ENCODE results near the gene PRCC.
A peak's percentile ranks its signal among the peaks of the same experiment; 100 is the strongest.
"Not testable (repeated sequence)": the region's sequence is repeated elsewhere in the genome, so short reads cannot be mapped to it uniquely, and the experiment has no call there.

Gene PRCC

DNA sequence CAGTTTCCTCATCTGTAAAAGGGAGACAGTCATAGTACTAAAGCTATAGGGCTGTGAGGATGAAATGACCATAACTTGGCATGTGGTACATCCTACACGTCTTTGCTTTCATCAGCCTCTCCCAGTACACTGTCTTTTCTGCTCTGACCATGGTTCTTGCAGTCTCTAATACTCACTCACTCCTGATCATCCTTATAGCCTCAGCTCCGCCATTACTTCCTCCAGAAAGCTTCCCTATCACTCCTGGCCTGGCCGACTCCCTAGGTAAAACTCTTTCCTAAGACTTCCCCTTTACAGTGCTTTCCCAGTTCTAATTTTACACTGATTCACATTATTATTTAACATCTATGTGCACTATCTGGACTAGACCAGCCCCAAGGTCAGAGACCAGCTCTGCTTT is 21.5 kb upstream of the PRCC start:
- DNase-seq, result no peak

DNA sequence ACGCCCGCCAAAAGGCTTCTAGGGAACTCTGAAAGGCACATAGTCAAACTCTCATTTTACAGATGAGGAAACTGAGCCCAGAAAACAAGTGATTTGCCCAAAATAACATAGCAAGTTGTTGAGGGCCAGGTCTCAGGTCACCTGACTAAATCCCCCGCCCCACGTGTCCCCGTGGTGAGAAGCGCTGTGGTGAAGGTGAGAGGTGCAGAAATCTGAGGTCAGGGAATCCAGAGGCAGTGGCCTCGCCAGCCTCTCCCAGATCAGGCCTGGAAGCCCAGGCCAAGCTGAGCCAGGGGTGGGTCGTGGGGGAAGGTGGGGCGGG is 21.0 kb upstream of the PRCC start:
- no peak for DNase-seq

DNA sequence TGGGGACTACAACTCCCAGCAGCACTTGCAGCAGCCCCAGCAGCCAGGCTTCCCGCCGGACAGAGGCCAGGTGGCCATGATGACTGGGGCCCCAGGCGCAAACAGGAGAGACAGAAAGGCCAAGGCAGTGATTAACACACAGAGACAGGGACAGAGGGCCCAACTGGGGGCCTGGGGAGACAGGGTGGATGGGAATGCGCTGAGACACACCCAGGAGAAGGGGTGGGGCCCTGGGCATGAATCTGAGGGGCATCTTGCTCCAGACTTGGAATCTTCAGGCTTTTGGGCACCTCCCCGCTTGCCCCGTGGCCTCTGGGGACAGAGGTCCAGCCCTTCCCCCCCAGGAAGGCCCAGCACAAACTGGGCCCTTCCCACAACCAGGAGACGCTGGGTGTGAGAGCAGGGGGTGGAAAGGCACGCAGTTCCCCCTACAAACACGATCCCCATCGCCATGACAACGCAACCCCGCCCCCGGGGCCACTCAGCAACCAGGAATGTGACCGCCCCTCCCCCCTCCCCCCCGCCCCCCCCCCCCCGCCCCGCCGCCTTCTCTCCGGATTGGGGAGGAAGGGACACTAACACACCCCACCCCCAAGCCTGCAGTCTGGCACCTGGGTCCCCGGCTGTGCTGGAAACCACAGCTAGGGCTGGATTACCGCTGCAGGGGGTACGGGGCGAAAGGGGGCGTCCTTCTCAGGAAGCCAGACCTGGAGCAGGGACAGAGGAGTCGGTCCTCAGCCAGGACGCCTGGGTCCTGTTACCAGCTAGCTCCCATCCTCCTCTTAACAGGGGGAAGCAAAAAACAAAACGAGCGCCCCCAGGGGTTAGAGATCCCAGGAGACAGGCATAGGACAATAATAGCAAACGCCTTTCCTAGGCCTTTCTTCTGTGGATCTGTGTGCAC is 20.4 kb upstream of the PRCC start:
- DNase-seq, result peak; percentile 95

DNA sequence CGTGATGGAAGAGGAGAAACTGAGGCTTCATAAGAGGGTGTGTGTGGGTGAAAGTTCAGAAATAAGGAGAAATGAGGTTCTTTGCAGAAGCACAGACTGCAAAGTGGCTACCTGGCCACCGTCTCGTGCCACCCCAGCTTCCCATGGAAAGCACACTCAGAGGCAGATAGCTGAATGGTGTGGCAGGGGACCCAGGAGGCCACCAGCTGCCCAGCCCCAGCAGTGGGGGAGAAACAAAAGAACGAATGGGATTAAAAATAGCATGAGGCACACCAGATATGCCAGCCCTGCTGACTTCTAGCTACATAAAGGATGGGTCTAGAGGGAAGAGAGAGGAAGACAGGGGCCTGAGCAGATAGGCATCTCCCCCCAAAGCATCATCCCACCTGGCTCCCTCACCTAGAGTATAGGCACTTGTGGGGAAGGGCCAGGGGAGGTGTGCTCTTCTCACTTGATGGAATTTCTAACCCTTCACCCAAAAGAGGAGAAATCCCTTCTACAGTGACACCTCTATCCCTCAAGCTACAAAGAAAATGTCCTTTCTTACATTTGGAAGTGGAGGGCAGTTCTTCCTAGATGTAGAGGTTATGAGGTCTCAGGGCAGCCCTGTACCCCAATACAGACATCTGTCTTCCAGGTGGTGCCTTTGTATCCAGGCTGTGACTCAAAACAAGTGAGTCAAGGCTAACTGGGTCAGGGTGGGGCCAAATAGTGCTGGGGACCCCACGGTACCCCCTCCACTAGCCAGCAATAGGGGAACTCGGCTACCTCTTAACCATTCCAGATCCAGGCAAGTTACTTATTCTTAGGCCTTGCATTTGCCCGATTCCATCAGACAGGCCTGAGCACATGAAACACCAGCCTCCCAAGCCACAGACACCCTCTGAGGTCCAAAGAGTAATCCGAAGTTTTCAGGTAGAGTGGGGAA is 19.3 kb upstream of the PRCC start:
- no peak for DNase-seq

DNA sequence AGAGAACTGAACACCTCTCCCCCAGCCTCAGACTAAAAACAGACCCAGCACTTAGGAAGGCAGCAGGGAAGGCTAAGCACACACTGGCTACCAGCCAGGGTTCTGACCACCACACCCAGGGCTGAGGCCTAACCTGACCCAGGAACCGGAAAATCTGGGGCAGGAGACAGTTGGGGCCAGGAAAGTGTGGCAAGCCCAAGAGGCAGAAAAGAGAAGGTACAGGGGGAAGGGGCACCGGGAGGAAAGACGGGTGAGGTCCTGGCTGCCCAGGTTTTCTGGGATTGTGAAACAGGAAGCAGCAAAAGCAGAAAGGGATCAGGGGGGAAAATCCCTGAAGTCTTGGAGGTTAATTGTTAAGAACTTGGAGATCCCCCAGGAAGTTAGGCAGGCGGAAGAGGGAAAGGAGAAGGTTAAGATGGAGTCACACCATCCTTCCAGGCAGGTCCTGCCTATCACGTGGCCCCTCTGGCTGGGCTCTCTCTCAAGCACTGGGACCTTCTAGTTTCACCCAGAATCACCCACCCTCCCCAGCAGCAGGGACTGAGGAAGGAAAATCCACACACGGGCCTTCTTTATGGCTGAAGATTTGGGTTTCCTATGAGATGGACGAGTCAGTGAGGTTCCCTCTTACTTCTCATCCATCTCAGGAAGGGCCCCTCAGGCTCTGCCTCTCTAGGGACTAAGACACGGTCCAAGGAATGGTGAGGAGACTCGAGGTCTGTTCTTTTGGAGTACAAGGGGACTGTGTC is 18.5 kb upstream of the PRCC start:
- peak; percentile 58 for DNase-seq

DNA sequence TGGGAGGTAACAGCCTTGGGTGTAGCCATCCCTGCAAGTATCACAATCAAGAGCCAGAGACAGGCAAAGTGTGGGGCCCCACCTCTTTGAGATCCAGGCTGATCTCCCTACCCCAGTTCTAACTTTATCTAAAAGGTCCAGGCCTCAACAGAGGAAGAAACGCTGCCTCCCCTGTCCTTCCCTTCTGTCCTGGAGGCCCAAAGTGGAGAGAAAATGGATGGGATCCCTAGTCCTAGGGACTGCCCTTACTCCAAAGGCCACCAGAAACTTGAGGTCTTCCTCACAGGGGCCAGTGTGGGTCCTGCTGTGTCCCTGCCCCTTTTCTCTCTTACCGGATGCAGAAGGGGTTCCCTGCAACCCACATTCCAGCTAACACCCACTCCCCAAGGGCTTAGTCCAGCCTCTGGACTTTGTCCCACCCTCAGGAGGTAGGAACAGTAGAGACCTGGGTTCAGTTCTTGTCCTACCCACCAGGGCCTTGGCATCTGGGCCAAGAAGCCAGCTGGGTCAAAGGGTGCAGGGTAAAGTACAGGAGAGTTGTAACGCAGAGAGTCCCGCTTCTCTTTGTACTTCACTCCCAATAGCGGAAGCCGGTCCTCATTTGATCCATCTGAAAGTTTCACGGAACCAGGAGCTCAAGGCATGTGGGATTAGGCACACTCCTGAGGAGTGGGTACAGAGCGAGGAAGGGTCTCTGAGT is 17.8 kb upstream of the PRCC start:
- DNase-seq, result no peak

DNA sequence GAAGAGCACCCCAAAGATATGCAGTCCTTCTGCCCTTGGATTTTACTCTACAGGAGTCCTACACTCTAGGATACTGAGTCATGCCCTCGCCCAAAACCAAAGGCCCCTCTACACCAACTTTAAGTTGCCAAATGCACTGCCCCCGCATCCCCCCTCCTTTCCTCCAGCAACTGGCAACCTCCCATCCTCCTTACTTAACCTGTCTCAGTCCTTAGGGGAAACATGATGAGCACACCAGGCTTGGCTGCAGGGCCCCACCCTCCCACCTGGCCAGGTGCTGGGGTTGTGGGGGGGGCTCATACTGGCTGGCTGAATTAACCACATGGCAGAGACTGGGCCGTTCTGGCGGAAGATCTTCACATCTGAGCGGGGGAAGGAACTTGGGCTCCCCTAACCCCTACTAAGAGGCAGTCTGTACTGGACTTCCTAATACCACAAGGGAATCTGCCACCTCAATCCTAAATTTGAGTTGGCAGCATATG is 17.1 kb upstream of the PRCC start:
- no peak for DNase-seq

DNA sequence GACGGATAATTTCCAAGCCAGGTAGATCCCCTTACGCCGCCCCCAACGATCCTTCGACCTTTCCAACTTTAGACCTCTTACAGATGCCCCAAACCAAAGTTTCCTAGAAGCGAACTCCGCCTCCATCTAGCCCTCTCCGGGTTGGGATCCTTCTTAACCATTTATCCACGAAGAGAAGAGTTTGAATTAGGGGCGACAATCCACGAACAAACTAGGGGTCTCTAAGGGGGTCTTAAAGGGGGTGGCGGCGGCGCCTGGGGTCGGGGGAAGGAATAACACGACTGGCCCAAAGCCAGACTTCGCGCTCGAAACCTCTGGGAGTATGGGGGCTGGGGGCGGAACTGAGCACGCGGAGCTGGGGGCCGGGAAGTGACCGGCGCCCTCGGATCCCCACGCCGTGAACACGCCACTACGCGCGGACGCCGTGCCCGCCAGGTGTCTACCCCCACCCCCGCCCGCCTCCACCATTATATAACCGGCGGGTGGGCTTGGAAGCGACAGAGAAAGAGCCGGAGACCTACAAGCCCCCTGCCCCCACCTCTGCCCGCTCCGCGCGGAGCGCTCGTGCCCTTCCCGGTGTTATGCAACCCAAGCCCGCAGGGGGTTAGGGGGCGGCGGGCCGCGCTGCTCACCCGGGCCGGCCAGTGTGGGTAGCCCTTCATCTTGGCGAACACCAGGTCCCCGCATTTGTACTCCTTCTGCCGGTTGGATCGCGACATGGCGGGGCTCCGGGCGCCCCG is 16.5 kb upstream of the PRCC start:
- DNase-seq, result no peak

DNA sequence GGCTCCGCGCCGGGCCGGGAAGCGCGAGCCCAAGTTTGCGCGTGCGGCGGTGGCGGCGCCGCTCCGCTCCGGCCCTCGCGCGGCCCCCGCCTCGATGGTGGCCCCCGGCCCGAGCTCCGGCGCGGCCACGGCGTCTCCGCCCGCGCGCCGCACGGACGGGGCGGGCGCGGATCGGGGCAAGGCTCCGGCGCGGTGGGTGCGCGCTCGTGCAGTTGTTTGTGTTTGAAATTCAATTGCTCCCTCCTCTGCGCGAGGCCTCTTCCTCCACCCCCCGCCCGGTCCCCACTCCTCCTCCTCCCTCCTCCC is 15.9 kb upstream of the PRCC start, which contains the start of gene HDGF:
Gene HDGF, minus strand, starts transcription at position 225 of the 306 bp plus-strand sequence. CDS start 246 bp downstream, outside the sequence.
- no peak for DNase-seq

DNA sequence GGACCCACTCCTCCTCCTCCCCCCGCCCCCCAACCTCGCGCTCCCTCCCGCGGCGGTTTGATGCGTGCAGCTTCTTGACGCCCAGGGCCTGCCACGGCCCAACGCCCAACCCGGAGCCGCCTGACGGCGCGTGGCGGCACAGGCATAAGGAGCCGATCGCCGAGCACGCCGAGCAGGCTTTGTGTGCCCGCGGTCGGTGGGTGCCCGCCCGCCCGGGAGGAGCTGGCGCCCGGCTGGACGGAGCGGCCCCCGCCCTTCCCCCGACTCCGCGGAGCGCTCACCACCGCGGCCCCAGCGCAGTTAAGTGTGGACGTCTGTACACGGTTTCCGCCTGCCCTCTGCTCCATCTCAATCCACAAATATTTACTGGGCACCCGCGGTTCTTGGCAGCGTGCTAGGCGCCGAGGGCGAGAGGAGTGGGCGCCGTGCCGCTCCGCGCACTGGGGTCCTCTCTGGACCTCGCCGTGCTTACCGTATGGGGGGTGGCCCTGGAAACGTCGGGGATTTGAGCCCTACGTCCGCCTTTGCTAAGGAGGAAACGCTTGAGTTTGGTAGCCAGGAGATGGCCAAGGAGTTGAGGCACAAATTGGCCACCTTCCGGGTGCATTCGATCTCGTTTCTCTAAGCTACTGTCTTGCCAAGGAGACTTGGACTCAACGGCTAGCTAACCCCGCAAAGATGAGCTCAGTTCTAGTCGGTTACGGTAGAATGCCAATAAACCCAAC is 15.4 kb upstream of the PRCC start:
- DNase-seq, result peak; percentile 98

DNA sequence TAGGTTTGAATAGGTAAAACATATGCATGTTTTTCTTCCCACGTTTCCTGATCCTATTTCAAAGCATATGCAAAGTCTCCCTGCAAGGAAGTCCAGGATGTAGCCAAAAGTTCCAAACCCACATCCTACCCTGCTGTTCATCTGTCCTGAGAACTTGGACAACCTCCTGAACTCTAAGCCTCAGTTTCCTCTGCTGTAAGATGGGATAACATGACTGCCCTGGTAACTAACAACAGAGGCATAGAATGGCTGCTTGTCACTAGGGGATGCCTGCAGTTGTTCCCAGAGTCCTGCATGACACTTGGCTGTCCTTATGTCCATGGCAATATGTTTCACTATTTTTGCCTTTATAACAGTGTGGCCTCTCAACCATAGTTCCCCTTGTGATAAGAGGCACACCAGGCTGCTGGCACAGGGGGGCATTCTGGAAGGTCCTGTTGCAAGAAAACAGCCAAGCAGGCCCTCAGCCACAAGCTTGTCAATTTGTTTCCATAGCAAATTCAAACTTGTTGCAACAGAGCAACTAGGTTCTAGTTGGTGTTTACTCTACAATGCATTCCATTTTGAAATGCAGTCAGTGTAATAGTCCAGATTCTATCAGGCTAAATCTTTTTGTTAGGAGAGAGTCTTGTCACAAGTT is 14.4 kb upstream of the PRCC start:
- no peak for DNase-seq

DNA sequence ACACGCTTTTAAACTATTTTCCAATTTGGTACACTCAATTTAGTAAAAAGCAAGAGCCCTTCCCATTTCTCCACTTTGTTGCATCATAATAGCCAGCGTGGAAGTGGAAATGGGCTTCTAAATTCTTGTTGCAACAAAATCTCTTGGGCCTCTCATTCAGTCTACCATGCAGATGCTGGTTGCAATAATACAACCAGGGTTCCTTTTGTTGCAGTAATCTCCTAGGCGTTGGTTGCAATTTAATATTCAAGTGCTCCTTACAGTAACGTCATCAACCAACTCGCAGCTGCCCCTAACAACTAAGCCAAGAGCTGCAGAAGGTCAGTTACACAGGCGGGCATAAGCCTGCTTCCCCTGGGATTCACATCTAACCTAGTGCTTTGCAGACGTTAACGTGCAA is 13.1 kb upstream of the PRCC start:
- no peak for DNase-seq

DNA sequence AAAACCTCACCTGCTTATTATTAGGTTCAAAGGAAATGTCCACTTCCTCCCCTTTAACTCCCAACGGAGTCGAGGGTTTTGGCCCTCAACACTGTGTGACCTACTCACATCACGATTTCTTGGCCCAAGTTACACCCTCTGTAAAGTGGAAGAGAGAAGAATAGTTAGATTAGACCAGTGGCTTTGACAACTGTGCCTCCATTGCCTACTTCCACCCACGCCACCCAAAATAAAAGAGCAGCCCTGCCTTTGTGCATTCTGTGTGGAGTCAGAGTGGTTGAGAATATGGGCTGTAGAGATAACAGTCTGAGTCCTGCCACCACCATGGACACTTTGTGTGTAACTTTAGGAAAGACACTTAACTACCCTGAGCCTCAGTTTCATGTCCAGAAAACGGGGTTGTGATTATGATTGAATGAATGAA is 11.8 kb upstream of the PRCC start:
- DNase-seq, result no peak

DNA sequence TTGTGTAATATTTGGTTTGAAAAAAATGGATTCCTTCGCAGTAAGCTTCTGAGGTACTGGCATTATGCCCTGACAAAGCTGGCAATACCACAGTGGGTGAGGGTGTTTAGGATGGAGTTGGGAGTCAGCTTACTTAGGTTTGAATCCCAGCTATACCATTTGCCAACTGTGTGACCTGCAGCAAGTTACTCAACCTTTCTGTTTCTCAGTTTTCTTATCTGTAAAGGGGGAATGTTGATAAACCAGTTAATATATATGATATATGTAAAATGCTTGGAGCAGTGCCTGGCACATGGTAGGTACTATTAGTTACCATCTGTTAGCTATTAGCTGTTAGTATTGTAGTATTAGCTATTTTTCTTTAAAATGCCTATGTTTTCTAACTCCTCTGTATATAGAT is 11.0 kb upstream of the PRCC start:
- no peak for DNase-seq

DNA sequence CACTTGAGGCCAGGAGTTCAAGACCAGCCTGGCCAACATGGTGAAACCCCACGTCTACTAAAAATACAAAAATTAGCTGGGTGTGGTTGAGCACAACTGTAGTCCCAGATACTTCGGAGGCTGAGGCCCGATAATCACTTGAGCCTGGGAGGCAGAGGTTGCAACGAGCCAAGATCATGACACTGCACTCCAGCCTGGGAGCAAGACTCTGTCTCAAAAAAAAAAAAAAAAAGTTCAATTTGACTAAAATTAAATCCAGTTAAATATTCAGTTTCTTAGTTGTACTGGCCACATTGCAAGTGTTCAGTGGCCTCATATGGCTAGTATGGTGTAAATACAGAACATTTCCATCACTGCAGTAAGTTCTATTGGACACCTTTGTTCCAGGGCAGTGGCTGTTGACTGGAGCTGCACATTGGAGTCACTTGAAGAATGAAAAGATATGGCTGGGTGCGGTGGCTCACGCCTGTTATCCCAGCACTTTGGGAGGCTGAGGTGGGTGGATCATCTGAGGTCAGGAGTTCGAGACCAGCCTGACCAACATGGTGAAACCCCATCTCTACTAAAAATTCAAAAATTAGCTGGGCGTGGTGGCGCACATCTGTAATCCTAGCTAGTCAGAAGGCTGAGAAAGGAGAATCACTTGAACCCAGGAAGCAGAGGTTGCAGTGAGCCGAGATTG is 9.6 kb upstream of the PRCC start:
- not testable (repeated sequence) for DNase-seq

DNA sequence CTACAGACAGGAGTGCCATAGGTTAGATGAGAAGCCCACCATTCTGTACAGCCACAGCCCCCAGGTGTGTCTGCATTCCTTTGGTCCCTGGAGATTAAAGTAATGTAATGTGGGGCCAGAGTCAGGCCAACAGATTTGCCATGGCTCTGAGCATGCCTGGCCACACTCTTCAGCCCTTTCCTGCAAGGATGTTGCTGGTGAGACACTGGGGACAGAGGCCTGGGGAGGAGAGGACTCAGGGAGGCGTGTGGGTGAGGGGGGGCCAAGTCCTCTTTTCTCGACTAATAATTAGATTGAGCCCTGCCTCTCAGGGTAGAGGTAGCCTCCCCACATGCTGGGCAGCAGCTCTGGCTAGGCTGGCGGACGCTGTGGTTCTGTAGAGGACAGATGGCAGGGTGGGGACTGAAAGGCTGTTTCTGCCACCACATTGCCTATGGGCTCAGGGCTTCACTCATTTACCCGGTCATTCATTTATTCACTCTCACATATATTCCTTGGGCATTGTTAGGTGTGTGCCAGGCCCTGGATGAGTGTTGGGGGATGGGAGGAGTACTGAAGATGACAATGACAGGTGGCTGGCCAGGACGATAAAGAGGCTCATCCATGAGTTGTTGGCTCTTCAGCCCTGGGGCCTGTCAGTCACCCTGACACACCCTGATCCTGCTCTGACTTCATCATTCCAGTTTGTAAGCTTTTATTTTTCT is 7.1 kb upstream of the PRCC start:
- DNase-seq, result no peak

DNA sequence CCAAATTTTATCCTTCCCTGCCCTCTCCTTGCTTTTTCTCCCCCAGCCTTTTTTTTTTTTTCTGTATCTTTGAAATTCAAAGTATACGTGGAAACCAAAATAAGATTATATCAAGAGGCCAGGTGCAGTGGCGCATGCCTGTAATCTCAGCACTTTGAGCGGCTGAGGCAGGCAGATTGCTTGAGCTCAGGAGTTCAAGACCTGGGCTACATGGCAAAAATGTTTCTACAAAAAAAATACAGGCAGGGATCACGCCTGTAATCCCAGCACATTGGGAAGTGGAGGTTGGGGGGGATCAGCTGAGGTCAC is 6.6 kb upstream of the PRCC start:
- no peak for DNase-seq

DNA sequence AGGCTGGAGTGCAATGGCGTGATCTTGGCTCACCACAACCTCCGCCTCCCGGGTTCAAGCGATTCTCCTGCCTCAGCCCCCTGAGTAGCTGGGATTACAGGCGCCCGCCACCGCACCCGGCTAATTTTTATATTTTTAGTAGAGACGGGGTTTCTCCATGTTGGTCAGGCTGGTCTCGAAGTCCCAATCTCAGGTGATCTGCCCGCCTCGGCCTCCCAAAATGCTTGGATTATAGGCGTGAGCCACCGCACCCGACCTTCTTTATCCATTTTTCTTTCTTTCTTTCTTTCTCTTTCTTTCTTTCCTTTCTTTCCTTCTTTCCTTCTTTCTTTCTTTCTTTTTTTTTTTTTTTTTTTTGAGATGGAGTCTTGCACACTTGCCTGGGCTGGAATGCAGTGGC is 2.2 kb upstream of the PRCC start:
- DNase-seq, result not testable (repeated sequence)

DNA sequence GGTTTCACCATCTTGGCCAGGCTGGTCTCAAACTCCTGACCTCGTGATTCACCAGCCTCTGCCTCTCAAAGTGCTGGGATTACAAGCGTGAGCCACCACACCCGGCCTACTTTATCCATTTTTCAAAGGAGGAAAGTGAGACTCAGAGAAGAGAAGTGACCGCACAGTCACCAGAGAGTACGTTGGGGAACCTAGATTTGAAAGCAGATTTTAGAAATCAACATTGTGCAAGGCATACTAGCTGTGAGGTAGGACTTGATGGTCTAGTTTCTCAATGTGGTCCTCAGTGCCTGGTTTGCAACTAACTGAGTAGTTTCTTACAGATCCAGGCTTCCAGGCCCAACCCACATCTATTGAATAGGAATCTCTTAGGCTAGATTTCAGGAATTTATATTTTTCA is 1.7 kb upstream of the PRCC start:
- no peak for DNase-seq

All from fibroblast of skin of right quadriceps (primary cell).